Mesothelial cell of epicardium (in vitro differentiated cells): Measurements from ENCODE around the gene ATR. TPM values are rescaled to one million over a fixed set of nuclear protein-coding genes. Genes with fewer than 3 reads are reported as not detected.

ENCODE experiments used
- DNase-seq, 2 experiments: peaks; one replicate each; pipeline ENCODE4 v3.0.0; 2021; ENCODE audit warnings: low spot score in 2 of 2; ENCODE audit not compliant: unreplicated experiment in 2 of 2
- H3K27ac Mint-ChIP-seq: 2 replicates; pipeline ENCODE4 v1.8.0; 2021; ENCODE audit warnings: mixed read lengths
- H3K27me3 Mint-ChIP-seq: 2 replicates; pipeline ENCODE4 v1.8.0; 2021; ENCODE audit warnings: low read depth, mixed read lengths
- H3K36me3 Mint-ChIP-seq: 2 replicates; pipeline ENCODE4 v1.8.0; 2021; ENCODE audit warnings: mixed read lengths
- H3K4me1 Mint-ChIP-seq: 2 replicates; pipeline ENCODE4 v1.8.0; 2021; ENCODE audit warnings: mixed read lengths
- H3K4me3 Mint-ChIP-seq: 2 replicates; pipeline ENCODE4 v1.8.0; 2021; ENCODE audit warnings: mild to moderate bottlenecking, moderate library complexity, mixed read lengths
- H3K9me3 Mint-ChIP-seq: 2 replicates; pipeline ENCODE4 v1.8.0; 2021; ENCODE audit warnings: mixed read lengths
- total RNA-seq: library from RNA; stranded (reverse); gene quantifications from 3 replicates; pipeline ENCODE4 v1.2.1, GENCODE V29; 2021
- TF ChIP-seq, protein P1 (sequence below): fragments of 200-600 bp; sonication (generic); IDR thresholded peaks from one replicate; pipeline ENCODE4 v1.5.0; 2021; ENCODE audit warnings: antibody characterized with exemption; ENCODE audit not compliant: unreplicated experiment

Gene ATR
- total RNA-seq, 1 donor from 2014 or later: 25.5 TPM

GRCh38 chr3:142468456-142468855 lies 110.1 kb downstream of the ATR start:
- H3K27ac Mint-ChIP-seq: no peak overlapping the region
- H3K9me3 Mint-ChIP-seq: peaks cover 9% of the 10 kb centered on the region
- no peak for DNase-seq
- no peaks in the 10 kb centered on the region for H3K4me1 Mint-ChIP-seq
- H3K36me3 Mint-ChIP-seq: peaks cover 12% of the 10 kb centered on the region
- TF ChIP-seq, protein P1, sequence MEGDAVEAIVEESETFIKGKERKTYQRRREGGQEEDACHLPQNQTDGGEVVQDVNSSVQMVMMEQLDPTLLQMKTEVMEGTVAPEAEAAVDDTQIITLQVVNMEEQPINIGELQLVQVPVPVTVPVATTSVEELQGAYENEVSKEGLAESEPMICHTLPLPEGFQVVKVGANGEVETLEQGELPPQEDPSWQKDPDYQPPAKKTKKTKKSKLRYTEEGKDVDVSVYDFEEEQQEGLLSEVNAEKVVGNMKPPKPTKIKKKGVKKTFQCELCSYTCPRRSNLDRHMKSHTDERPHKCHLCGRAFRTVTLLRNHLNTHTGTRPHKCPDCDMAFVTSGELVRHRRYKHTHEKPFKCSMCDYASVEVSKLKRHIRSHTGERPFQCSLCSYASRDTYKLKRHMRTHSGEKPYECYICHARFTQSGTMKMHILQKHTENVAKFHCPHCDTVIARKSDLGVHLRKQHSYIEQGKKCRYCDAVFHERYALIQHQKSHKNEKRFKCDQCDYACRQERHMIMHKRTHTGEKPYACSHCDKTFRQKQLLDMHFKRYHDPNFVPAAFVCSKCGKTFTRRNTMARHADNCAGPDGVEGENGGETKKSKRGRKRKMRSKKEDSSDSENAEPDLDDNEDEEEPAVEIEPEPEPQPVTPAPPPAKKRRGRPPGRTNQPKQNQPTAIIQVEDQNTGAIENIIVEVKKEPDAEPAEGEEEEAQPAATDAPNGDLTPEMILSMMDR: no peak
- no peak overlapping the region for H3K4me3 Mint-ChIP-seq
- no peaks in the 10 kb centered on the region for H3K27me3 Mint-ChIP-seq

GRCh38 chr3:142467768-142468167 lies 110.8 kb downstream of the ATR start:
- Mint-ChIP-seq H3K9me3 (peaks cover 4% of the 10 kb centered on the region), H3K36me3 (peaks cover 7% of the 10 kb centered on the region), H3K4me1 (no peaks in the 10 kb centered on the region), H3K4me3 (no peak overlapping the region), H3K27ac (no peak overlapping the region), H3K27me3 (no peaks in the 10 kb centered on the region)
- no peak for DNase-seq
- TF ChIP-seq, protein P1: no peak

- Mint-ChIP-seq H3K27ac (no peak overlapping the region), H3K4me1 (peaks cover 1% of the 10 kb centered on the region), H3K27me3 (no peaks in the 10 kb centered on the region), H3K9me3 (no peaks in the 10 kb centered on the region), H3K4me3 (no peak overlapping the region), H3K36me3 (peaks cover 13% of the 10 kb centered on the region)
- DNase-seq: no peak
- TF ChIP-seq, protein P1: no peak
Measured at GRCh38 chr3:142460689-142461088, 117.8 kb downstream of the ATR start.

GRCh38 chr3:142459929-142460328 lies 118.6 kb downstream of the ATR start:
- H3K27me3 Mint-ChIP-seq: no peaks in the 10 kb centered on the region
- TF ChIP-seq, protein P1: no peak
- H3K4me3 Mint-ChIP-seq: no peak overlapping the region
- no peaks in the 10 kb centered on the region for H3K9me3 Mint-ChIP-seq
- peaks cover 19% of the 10 kb centered on the region for H3K36me3 Mint-ChIP-seq
- no peak overlapping the region for H3K27ac Mint-ChIP-seq
- DNase-seq: no peak
- H3K4me1 Mint-ChIP-seq: peaks cover 1% of the 10 kb centered on the region

- Mint-ChIP-seq H3K9me3 (no peaks in the 10 kb centered on the region), H3K4me1 (peaks cover 1% of the 10 kb centered on the region), H3K27ac (no peak overlapping the region), H3K36me3 (peaks cover 16% of the 10 kb centered on the region), H3K27me3 (no peaks in the 10 kb centered on the region), H3K4me3 (no peak overlapping the region)
- DNase-seq: no peak
- TF ChIP-seq, protein P1: no peak
Measured at GRCh38 chr3:142459096-142459495, 119.4 kb downstream of the ATR start.

DNA sequence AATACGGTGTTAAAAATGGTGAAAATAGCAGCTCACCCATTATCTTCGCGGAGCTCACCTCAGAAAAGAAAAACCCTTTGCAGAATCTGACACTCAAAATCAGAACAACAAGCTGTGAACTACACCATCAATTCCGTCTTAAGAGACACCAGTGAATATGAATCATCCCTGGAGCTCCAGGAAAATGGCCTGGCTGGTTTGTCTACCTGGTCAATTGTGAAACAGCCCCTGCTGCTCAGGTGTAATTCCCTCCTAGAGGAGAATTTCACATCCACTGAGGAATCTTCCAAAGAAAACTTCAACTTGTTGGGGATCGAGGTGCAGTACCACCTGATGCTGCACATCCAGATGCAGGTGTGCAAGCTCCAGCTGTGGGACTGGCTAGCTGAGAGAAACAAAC lies 127.7 kb downstream of the ATR start:
- Mint-ChIP-seq H3K4me1 (peaks cover 14% of the 10 kb centered on the region), H3K27ac (no peak overlapping the region), H3K4me3 (no peak overlapping the region), H3K36me3 (peaks cover 9% of the 10 kb centered on the region), H3K27me3 (no peaks in the 10 kb centered on the region), H3K9me3 (no peaks in the 10 kb centered on the region)
- DNase-seq: no peak
- TF ChIP-seq, protein P1: no peak
